ENCODE results near the gene ARMC9.
"Not testable (repeated sequence)": the region's sequence is repeated elsewhere in the genome, so short reads cannot be mapped to it uniquely, and the experiment has no call there.

ARMC9 gene

GRCh38 chr2:231182513-231182899, 15.9 kb upstream of the ARMC9 start:
- no peak for DNase-seq

DNA sequence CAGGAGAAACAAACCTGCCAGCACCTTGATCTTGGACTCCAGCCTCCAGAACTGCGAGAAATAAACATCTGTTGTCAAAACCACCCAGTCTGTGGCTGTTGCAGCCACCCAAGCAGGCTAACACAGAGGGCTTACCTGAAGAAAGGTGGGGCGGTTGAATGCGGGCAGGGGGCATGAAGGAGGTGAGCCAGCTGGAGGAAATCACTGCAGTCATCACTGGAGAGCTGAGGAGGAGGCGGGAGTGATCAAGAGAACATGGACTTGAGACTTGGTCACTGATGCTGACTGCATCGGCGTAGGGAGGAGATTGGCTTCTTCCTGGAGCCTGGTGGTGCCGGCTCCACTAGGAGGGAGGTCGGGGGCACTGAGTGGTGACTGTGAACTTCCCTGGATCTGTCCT, 14.6 kb upstream of the ARMC9 start:
- DNase-seq: no peak

GRCh38 chr2:231184319-231184718, 14.1 kb upstream of the ARMC9 start:
- no peak for DNase-seq

GRCh38 chr2:231185050-231185725, 13.2 kb upstream of the ARMC9 start:
- DNase-seq: no peak

DNA sequence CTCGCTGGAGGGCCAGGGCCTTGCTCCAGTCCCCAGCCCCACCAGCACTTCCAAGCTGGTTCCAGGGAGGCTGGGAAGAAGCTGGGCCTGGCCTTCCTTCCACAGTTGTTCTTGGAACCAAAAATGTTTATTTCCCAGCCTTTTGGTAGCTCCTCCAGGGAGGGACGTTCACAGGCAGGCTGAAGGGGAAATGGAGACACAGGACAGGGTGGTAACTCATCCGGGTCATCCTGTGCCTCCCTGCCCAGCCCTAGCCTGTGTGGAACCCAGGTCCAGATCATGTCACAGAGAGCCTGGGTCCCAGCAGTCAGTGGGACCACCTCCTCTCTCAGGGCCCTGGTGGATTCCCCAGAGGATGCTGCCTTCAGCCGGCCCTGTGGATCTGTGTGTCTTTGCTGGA, 12.5 kb upstream of the ARMC9 start:
- DNase-seq: no peak

DNA sequence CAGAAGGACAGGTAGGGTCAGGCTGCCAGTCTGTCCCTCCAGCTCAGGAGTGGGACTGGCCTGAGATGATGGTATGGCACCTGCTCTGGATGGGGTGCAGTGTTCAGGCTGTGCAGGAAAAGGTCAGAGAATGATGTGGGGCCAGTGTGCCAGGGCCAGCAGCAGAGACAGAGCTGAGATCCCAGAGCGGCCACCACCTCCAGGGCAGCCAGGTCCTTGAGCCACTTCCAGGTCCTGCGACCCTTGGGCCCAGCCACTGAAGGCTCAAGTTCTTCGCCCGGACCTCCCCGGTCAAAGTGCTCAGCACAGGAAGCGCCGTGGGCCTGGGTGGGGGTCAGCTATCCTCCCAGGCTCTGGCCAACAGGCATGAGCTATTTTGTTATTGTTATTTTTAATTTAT, 12.1 kb upstream of the ARMC9 start:
- DNase-seq: no peak

GRCh38 chr2:231187736-231188505, 10.5 kb upstream of the ARMC9 start:
- DNase-seq: no peak

GRCh38 chr2:231188506-231189170, 9.8 kb upstream of the ARMC9 start:
- DNase-seq: no peak

DNA sequence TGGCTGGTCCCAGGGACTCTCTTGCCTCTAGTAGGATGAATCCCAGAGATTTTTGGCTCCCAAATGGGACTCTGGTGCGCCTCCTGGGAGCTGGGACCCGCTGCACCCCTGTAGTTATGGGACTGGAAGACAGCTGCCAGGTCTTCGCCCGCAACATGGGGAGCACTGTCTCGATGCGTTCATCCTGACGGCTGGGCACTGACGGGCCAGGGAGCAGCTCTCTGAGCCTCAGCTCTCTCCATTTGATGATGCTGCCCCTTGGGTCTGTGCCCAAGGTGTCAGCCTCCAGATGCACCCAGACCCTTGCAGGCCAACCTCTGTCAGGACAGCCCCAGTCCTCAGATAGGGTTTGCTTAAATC, 9.3 kb upstream of the ARMC9 start:
- no peak for DNase-seq

GRCh38 chr2:231189571-231190495, 8.6 kb upstream of the ARMC9 start:
- DNase-seq: no peak

- no peak for DNase-seq
Observed at GRCh38 chr2:231190531-231191197, 7.8 kb upstream of the ARMC9 start.

- DNase-seq: no peak
Observed at GRCh38 chr2:231191896-231192872, 6.2 kb upstream of the ARMC9 start.

DNA sequence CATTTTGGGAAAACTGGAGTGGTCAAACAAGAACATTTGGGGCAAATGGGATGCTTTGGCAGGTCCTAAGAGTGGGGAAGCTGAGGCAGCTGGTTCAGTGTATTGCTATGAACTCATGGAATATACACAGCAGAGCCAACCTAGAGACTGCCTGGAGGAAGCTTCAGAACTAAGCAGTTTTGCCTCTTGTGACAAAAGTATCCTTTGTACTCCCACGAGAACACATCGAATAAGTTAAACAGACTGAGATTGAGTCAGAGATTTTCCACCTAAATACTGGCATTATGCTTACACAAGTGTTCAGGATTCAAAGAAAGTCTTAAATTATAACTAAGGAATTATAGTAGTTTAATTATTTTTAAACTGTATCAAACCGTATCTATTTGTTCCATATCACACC, 5.2 kb upstream of the ARMC9 start:
- DNase-seq: no peak

- DNase-seq: no peak
Observed at GRCh38 chr2:231196592-231196991, 1.8 kb upstream of the ARMC9 start.

DNA sequence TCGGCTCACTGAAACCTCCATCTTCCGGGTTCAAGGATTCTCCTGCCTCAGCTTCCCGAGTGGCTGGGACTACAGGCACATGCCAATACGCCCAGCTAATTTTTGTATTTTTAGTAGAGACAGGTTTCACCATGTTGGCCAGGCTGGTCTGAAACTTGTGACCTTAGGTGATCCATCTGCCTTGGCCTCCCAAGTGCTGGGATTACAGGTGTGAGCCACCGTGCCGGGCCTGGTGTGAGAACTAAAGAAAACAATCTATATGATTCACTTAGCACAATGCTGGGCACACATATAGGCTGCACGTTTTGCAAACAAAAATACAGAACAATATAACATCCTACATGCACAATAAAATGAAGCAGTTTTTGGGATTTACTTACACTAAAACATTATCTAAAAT, 1.2 kb upstream of the ARMC9 start:
- not testable (repeated sequence) for DNase-seq

DNA sequence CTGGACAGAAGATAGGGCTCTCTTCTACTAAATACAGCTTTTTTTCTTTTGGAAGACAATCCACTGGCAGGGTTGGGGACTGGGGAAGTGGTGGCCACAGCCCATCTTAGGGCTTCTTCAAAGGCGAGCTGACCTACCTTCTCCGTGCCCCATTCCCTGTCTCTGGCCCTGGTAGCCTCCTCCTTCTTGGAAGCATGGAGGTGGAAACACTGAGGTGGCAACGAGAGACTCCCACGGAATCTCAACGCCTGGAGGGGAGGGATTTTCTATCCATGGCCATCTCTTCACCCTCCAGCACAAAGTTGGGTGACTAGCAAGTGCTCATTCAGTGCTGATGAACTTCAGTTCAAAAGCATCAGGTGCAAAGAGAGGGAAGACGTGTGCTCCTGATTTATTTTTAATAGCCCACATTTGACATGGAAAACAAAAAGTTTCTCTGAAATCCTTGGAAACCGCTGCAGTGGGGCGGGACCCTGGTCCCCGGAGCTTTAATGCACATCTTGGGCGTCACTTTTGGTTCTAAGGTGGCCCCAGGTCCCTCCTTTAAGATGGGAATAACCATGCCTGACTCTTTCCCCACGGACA, 633 bp upstream of the ARMC9 start:
- no peak for DNase-seq

- DNase-seq: no peak
Observed at GRCh38 chr2:231199219-231199618, 788 bp downstream of the ARMC9 start.

GRCh38 chr2:231200805-231201474, 2.5 kb downstream of the ARMC9 start:
- DNase-seq: no peak

DNA sequence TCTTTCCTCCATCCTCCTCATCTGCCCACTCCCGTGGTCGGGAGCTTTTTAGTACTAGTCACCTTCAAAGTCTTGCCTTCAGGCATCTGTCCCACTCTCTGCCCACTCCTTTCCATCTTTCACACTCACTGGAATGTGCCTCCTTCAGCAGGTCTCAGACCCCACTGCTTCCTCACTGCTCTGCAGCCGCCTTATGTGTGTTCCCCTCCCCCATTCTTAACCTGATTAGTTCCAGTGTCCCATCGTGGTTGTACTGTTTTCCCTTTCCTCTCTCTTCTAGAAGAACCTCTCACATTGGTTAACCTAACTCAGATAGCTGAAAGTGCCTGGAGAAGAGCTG, 3.0 kb downstream of the ARMC9 start:
- no peak for DNase-seq

GRCh38 chr2:231203087-231203486, 4.7 kb downstream of the ARMC9 start:
- no peak for DNase-seq

Data from cerebellar nuclear complex (tissue), 1 donor.